ACHN (cell line): ENCODE results near the gene APAF1.

ENCODE experiments used
- DNase-seq: peaks from one replicate; pipeline ENCODE4 v3.0.0-alpha.2; 2015
- in situ Hi-C: cut with HindIII; loops from 2 replicates; pipeline ENCODE4 v1.10.0; 2017; ENCODE audit warnings: low sequenced_read_pairs, low pct_ligation_motif_present, low pct_unique_long_range_greater_than_20kb

Gene APAF1

GRCh38 chr12:98714426-98714825 is 69.3 kb downstream of the APAF1 start:
- in situ Hi-C loops: no loop called here
- DNase-seq: no peak

- in situ Hi-C loops: no loop called here
- DNase-seq: no peak
Measured at GRCh38 chr12:98719515-98720504, 74.7 kb downstream of the APAF1 start.

GRCh38 chr12:98721204-98721702 is 76.2 kb downstream of the APAF1 start:
- no peak for DNase-seq
- in situ Hi-C loops: no loop called here

- DNase-seq: no peak
- in situ Hi-C loops: no loop called here
Measured at GRCh38 chr12:98724384-98725155, 79.5 kb downstream of the APAF1 start.

- DNase-seq: peak; percentile 78
- in situ Hi-C loops: no loop called here
Measured at GRCh38 chr12:98725476-98726247, 80.6 kb downstream of the APAF1 start.

GRCh38 chr12:98727196-98727595 is 82.1 kb downstream of the APAF1 start:
- no peak for DNase-seq
- in situ Hi-C loops: no loop called here

GRCh38 chr12:98730412-98730811 is 85.3 kb downstream of the APAF1 start:
- in situ Hi-C loops: no loop called here
- no peak for DNase-seq

GRCh38 chr12:98733667-98734350 is 88.7 kb downstream of the APAF1 start:
- no peak for DNase-seq
- in situ Hi-C loops: no loop called here

GRCh38 chr12:98735821-98736220 is 90.7 kb downstream of the APAF1 start:
- DNase-seq: no peak
- in situ Hi-C loops: no loop called here

- in situ Hi-C loops: no loop called here
Measured at GRCh38 chr12:98736352-98737321, 91.5 kb downstream of the APAF1 start.

GRCh38 chr12:98737322-98737712 is 92.2 kb downstream of the APAF1 start:
- no peak for DNase-seq
- in situ Hi-C loops: no loop called here

More at GRCh38 chr12:98736352-98737321, 91.5 kb downstream of the APAF1 start:
- no peak for DNase-seq

- in situ Hi-C loops: no loop called here
- no peak for DNase-seq
Measured at GRCh38 chr12:98738002-98738401, 92.9 kb downstream of the APAF1 start.

- no peak for DNase-seq
- in situ Hi-C loops: no loop called here
Measured at GRCh38 chr12:98738539-98738938, 93.4 kb downstream of the APAF1 start.

- in situ Hi-C loops: no loop called here
- DNase-seq: no peak
Measured at GRCh38 chr12:98740751-98741150, 95.7 kb downstream of the APAF1 start.

GRCh38 chr12:98741196-98741555 is 96.1 kb downstream of the APAF1 start:
- in situ Hi-C loops: no loop called here

GRCh38 chr12:98741556-98742265 is 96.6 kb downstream of the APAF1 start:
- in situ Hi-C loops: no loop called here
- no peak for DNase-seq

More at GRCh38 chr12:98741196-98741555, 96.1 kb downstream of the APAF1 start:
- DNase-seq: no peak
